Brain microvascular endothelial cell (primary cell): Measurements from ENCODE around the gene TMEM176B.

Experiments used
- DNase-seq: peaks from one replicate; pipeline ENCODE4 v3.0.0-alpha.2; 2020
- H3K27ac ChIP-seq: fragments of 250-450 bp; sonication (Bioruptor Pico); 2 replicates; pipeline ENCODE4 v1.5.1; 2020; ENCODE audit warnings: mild to moderate bottlenecking, moderate library complexity
- H3K27me3 ChIP-seq: fragments of 250-450 bp; sonication (Bioruptor Pico); replicated peaks from 2 replicates; pipeline ENCODE4 v1.5.1; 2020; ENCODE audit warnings: mild to moderate bottlenecking
- H3K36me3 ChIP-seq: fragments of 250-450 bp; sonication (Bioruptor Pico); replicated peaks from 2 replicates; pipeline ENCODE4 v1.5.1; 2020; ENCODE audit warnings: mild to moderate bottlenecking
- H3K4me3 ChIP-seq: 2 replicates; pipeline ENCODE4 v1.5.1; 2011; ENCODE audit warnings: low read depth, mild to moderate bottlenecking, control low read depth, low read length, moderate library complexity
- CTCF ChIP-seq: IDR thresholded peaks from 2 replicates; pipeline ENCODE4 v1.5.1; 2011; ENCODE audit warnings: low read depth, mild to moderate bottlenecking, moderate library complexity, low read length, control low read depth, inconsistent platforms; ENCODE audit errors: missing control alignments
- in situ Hi-C: cut with HindIII; loops from 2 replicates; pipeline ENCODE4 v1.10.0; 2017; ENCODE audit warnings: low sequenced_read_pairs, low pct_ligation_motif_present

The TMEM176B gene

DNA sequence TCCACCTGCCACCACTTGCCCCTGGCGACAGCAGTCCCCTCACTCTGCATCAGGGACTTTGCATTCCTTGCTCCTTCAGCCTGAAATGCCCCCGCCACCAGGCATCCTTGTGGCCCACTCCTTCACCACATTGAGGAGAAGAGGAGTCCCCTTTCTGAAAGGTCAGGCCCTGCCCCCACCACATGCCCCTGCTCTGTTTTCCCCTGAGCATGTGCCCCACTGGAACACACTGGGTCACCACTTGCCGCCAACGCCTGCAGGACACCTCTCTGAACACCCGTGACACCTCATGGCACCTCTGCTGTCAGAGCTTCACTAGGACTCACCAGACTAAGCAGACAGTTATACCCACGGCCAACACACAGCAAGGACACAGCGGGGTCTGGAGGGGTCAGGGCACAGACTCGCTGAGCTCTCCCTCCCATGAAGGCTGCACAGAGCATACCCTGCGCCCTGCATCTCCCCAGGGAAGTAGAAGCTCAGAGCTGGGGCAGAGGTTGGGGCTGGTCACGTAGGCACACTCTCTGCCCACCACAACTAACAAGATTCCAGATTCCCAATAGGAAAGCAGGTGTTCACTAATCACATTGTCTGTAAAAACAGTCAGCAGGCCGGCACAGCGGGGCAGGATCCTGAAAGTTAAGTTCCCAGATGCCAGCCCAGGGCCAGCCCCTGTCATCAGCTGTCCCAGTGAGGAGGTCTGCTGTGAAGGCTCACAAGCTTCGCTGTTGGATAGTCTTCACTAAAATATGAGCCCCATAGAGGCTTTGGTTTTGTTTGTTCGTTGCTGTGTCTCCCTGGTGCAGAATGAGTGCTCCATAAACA is 46.3 kb upstream of the TMEM176B start:
- Histone ChIP-seq H3K4me3 (no peak overlapping the region), H3K27ac (no peak overlapping the region), H3K36me3 (no peaks in the 10 kb centered on the region), H3K27me3 (no peaks in the 10 kb centered on the region)
- no peak for TF ChIP-seq CTCF
- in situ Hi-C loops = no loop called here
- no peak for DNase-seq

GRCh38 chr7:150845421-150845861 is 45.3 kb upstream of the TMEM176B start:
- no peak for TF ChIP-seq CTCF
- DNase-seq = no peak
- Histone ChIP-seq H3K36me3 (no peaks in the 10 kb centered on the region), H3K4me3 (no peak overlapping the region), H3K27ac (no peak overlapping the region), H3K27me3 (no peaks in the 10 kb centered on the region)
- in situ Hi-C loops = no loop called here

- H3K36me3 ChIP-seq = no peaks in the 10 kb centered on the region
- H3K27ac ChIP-seq = no peak overlapping the region
- H3K27me3 ChIP-seq = no peaks in the 10 kb centered on the region
- H3K4me3 ChIP-seq = no peak overlapping the region
- TF ChIP-seq CTCF = no peak
- in situ Hi-C loops = no loop called here
- no peak for DNase-seq
Measured at GRCh38 chr7:150842716-150843115, 42.6 kb upstream of the TMEM176B start.

DNA sequence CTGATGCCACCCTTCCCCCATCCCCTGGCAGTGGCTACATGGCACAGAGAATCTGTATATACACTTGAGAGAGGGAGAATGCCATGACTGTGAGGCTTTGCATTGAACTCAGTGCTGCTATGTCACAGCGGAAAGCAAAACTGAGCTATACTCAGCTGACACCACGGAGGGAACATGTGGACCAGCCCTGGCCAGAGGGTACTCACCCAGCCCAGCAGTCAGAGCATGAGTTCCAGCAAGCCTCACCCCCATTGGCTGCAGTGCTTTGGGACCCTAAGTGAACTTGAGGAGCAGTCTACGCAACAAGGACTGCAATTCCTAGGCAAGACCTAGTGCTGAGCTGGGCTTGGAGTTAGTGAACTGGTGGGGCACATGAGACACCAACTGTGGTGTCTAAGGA is 41.9 kb upstream of the TMEM176B start:
- in situ Hi-C loops = no loop called here
- no peak for TF ChIP-seq CTCF
- DNase-seq = no peak

GRCh38 chr7:150838965-150839650 is 38.9 kb upstream of the TMEM176B start:
- in situ Hi-C loops = no loop called here
- Histone ChIP-seq H3K36me3 (no peaks in the 10 kb centered on the region), H3K27me3 (no peaks in the 10 kb centered on the region), H3K4me3 (no peak overlapping the region), H3K27ac (no peak overlapping the region)
- no peak for DNase-seq
- no peak for TF ChIP-seq CTCF

More for the DNA sequence above, 41.9 kb upstream of the TMEM176B start:
- Histone ChIP-seq H3K36me3 (no peaks in the 10 kb centered on the region), H3K27ac (no peak overlapping the region), H3K27me3 (no peaks in the 10 kb centered on the region), H3K4me3 (no peak overlapping the region)
